Spleen (tissue), 7 donors: Measurements from ENCODE around the gene DCAF4L1.

Experiments
- POLR2A ChIP-seq, 3 donors: fragments of 450-650 bp; IDR thresholded peaks; one replicate each; pipeline ENCODE4 v1.5.1; 2017; ENCODE audit warnings: antibody characterized with exemption in 3 of 3, mild to moderate bottlenecking in 1 of 3
- TF ChIP-seq, protein P1 (sequence below), 11 experiments: fragments of 200-600 bp in 7 of 11; fragments of 450-650 bp in 4 of 11; sonication (generic) in 4 of 11; IDR thresholded peaks in 8 of 11; conservative IDR thresholded peaks in 3 of 11; 1 replicate in 7 of 11; 2 replicates in 4 of 11; pipeline versions ENCODE4 v1.4.0 to v1.8.0; 2016 to 2021; ENCODE audit warnings: antibody characterized with exemption in 11 of 11, inconsistent platforms in 4 of 11, mild to moderate bottlenecking in 1 of 11
- donor health status: DM: no; HTN: no; CAD: no; lungs with moderate emphysema.
- donor health status: DM: no; HTN: no; CAD: no.
- donor health status: DM: no; HTN: no; CAD: no.

DNA sequence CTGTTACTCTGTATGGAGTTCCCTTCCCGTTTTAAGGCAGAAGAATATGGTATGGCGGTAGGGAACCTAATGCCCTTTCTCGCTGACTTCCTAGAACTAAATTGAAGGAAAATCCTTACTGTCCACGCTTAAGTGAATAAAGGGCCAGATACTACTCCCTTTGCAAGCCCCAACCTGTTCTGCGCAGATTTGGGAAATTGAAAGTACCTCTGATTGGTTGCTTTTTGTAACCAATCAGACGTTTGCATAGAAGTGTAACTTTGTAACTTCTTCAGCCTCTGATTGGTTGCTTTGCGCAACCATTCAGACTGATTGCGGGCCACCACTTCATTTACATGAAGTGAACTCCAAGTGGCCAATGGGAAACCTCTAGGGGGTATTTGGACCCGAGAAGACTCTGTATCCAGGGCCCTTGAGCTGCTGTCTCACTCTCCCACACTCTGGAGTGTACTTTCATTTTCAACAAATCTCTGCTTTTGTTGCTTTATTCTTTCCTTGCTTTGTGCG lies 47.5 kb upstream of the DCAF4L1 start:
- TF ChIP-seq, protein P1, sequence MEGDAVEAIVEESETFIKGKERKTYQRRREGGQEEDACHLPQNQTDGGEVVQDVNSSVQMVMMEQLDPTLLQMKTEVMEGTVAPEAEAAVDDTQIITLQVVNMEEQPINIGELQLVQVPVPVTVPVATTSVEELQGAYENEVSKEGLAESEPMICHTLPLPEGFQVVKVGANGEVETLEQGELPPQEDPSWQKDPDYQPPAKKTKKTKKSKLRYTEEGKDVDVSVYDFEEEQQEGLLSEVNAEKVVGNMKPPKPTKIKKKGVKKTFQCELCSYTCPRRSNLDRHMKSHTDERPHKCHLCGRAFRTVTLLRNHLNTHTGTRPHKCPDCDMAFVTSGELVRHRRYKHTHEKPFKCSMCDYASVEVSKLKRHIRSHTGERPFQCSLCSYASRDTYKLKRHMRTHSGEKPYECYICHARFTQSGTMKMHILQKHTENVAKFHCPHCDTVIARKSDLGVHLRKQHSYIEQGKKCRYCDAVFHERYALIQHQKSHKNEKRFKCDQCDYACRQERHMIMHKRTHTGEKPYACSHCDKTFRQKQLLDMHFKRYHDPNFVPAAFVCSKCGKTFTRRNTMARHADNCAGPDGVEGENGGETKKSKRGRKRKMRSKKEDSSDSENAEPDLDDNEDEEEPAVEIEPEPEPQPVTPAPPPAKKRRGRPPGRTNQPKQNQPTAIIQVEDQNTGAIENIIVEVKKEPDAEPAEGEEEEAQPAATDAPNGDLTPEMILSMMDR (IDR thresholded peaks at IDR 0.05 in 8 of 11, conservative IDR thresholded peaks at IDR 0.05 in 3 of 11): no peak
- TF ChIP-seq POLR2A (IDR thresholded peaks at IDR 0.05): no peak
